HEK293 (cell line): ENCODE measurements around the gene LSMEM2.

ENCODE experiments used
- KLF1 ChIP-seq: fragments of 450-650 bp; formaldehyde crosslinking; IDR thresholded peaks from 2 replicates; pipeline ENCODE4 v1.5.1; 2016; ENCODE audit warnings: missing biosample characterization, missing genetic modification characterization
- KLF9 ChIP-seq: fragments of 450-650 bp; formaldehyde crosslinking; IDR thresholded peaks from 2 replicates; pipeline ENCODE4 v1.5.1; 2016; ENCODE audit warnings: missing biosample characterization, missing genetic modification characterization, low read depth
- MYNN ChIP-seq: fragments of 450-650 bp; formaldehyde crosslinking; IDR thresholded peaks from 2 replicates; pipeline ENCODE4 v1.5.1; 2016; ENCODE audit warnings: missing biosample characterization, missing genetic modification characterization, borderline replicate concordance
- PATZ1 ChIP-seq: fragments of 450-650 bp; formaldehyde crosslinking; IDR thresholded peaks from 2 replicates; pipeline ENCODE4 v1.5.1; 2016; ENCODE audit warnings: missing biosample characterization, missing genetic modification characterization
- REST ChIP-seq: fragments of 450-650 bp; formaldehyde crosslinking; IDR thresholded peaks from 2 replicates; pipeline ENCODE4 v1.5.1; 2016; ENCODE audit warnings: missing biosample characterization, missing genetic modification characterization
- SALL2 ChIP-seq: fragments of 450-650 bp; formaldehyde crosslinking; IDR thresholded peaks from 2 replicates; pipeline ENCODE4 v1.5.0; 2017; ENCODE audit warnings: missing biosample characterization, mild to moderate bottlenecking, missing genetic modification characterization, borderline replicate concordance
- WT1 ChIP-seq: fragments of 450-650 bp; formaldehyde crosslinking; IDR thresholded peaks from 2 replicates; pipeline ENCODE4 v1.5.1; 2016; ENCODE audit warnings: missing biosample characterization, missing genetic modification characterization
- ZEB2 ChIP-seq: fragments of 450-650 bp; formaldehyde crosslinking; IDR thresholded peaks from 2 replicates; pipeline ENCODE4 v1.5.1; 2016; ENCODE audit warnings: missing biosample characterization, missing genetic modification characterization
- ZNF121 ChIP-seq: fragments of 450-650 bp; formaldehyde crosslinking; IDR thresholded peaks from 2 replicates; pipeline ENCODE4 v1.5.1; 2016; ENCODE audit warnings: missing biosample characterization, missing genetic modification characterization
- ZNF175 ChIP-seq: fragments of 450-650 bp; formaldehyde crosslinking; IDR thresholded peaks from 2 replicates; pipeline ENCODE4 v1.5.1; 2016; ENCODE audit warnings: missing biosample characterization, missing genetic modification characterization
- ZNF184 ChIP-seq: fragments of 450-650 bp; IDR thresholded peaks from 2 replicates; pipeline ENCODE4 v1.5.1; 2018; ENCODE audit warnings: missing biosample characterization, mild to moderate bottlenecking, missing genetic modification characterization
- ZNF19 ChIP-seq: fragments of 450-650 bp; formaldehyde crosslinking; IDR thresholded peaks from 2 replicates; pipeline ENCODE4; 2016; ENCODE audit warnings: missing biosample characterization, missing genetic modification characterization, low read depth
- ZNF350 ChIP-seq: fragments of 450-650 bp; formaldehyde crosslinking; IDR thresholded peaks from 2 replicates; pipeline ENCODE4 v1.5.0; 2017; ENCODE audit warnings: missing biosample characterization, mild to moderate bottlenecking, missing genetic modification characterization
- ZNF510 ChIP-seq: fragments of 450-650 bp; formaldehyde crosslinking; IDR thresholded peaks from 2 replicates; pipeline ENCODE4 v1.5.1; 2018; ENCODE audit warnings: mild to moderate bottlenecking, missing genetic modification characterization, missing biosample characterization; ENCODE audit not compliant: insufficient replicate concordance
- ZNF610 ChIP-seq: fragments of 450-650 bp; formaldehyde crosslinking; IDR thresholded peaks from 2 replicates; pipeline ENCODE4 v1.5.1; 2016; ENCODE audit warnings: missing biosample characterization, missing genetic modification characterization, borderline replicate concordance
- ZNF654 ChIP-seq: fragments of 450-650 bp; formaldehyde crosslinking; IDR thresholded peaks from 2 replicates; pipeline ENCODE4 v1.5.1; 2016; ENCODE audit warnings: low read depth, missing biosample characterization, missing genetic modification characterization
- ZNF747 ChIP-seq: fragments of 450-650 bp; formaldehyde crosslinking; IDR thresholded peaks from 2 replicates; pipeline ENCODE4 v1.5.1; 2016; ENCODE audit warnings: missing biosample characterization, missing genetic modification characterization
- ZNF830 ChIP-seq: fragments of 450-650 bp; IDR thresholded peaks from 2 replicates; pipeline ENCODE4 v1.5.0; 2018; ENCODE audit warnings: missing biosample characterization, missing genetic modification characterization, low read depth, mild to moderate bottlenecking, moderate library complexity
- ZNF837 ChIP-seq: fragments of 450-650 bp; formaldehyde crosslinking; IDR thresholded peaks from 2 replicates; pipeline ENCODE4 v1.5.1; 2016; ENCODE audit warnings: missing biosample characterization, missing genetic modification characterization
- ZNF843 ChIP-seq: fragments of 450-650 bp; formaldehyde crosslinking; IDR thresholded peaks from 2 replicates; pipeline ENCODE4 v1.5.1; 2016; ENCODE audit warnings: missing biosample characterization, missing genetic modification characterization
- ZSCAN16 ChIP-seq: fragments of 450-650 bp; formaldehyde crosslinking; IDR thresholded peaks from 2 replicates; pipeline ENCODE4 v1.5.1; 2016; ENCODE audit warnings: missing biosample characterization, missing genetic modification characterization
- TF ChIP-seq, protein P1 (sequence below): fragments of 450-650 bp; formaldehyde crosslinking; IDR thresholded peaks from 2 replicates; pipeline ENCODE4 v1.5.1; 2016; ENCODE audit warnings: missing biosample characterization, missing genetic modification characterization
- TF ChIP-seq, protein P2 (sequence below): fragments of 450-650 bp; formaldehyde crosslinking; IDR thresholded peaks from 2 replicates; pipeline ENCODE4 v1.5.1; 2016; ENCODE audit warnings: missing biosample characterization, missing genetic modification characterization
- TF ChIP-seq, protein P3 (sequence below): fragments of 450-650 bp; formaldehyde crosslinking; IDR thresholded peaks from 2 replicates; pipeline ENCODE4 v1.5.1; 2016; ENCODE audit warnings: missing biosample characterization, missing genetic modification characterization
- TF ChIP-seq, protein P4 (sequence below): fragments of 450-650 bp; formaldehyde crosslinking; IDR thresholded peaks from 2 replicates; pipeline ENCODE4 v1.5.1; 2017; ENCODE audit warnings: missing biosample characterization, missing genetic modification characterization
- TF ChIP-seq, protein P5 (sequence below): fragments of 450-650 bp; formaldehyde crosslinking; IDR thresholded peaks from 2 replicates; pipeline ENCODE4 v1.5.1; 2017; ENCODE audit warnings: missing biosample characterization, missing genetic modification characterization

The LSMEM2 gene

DNA sequence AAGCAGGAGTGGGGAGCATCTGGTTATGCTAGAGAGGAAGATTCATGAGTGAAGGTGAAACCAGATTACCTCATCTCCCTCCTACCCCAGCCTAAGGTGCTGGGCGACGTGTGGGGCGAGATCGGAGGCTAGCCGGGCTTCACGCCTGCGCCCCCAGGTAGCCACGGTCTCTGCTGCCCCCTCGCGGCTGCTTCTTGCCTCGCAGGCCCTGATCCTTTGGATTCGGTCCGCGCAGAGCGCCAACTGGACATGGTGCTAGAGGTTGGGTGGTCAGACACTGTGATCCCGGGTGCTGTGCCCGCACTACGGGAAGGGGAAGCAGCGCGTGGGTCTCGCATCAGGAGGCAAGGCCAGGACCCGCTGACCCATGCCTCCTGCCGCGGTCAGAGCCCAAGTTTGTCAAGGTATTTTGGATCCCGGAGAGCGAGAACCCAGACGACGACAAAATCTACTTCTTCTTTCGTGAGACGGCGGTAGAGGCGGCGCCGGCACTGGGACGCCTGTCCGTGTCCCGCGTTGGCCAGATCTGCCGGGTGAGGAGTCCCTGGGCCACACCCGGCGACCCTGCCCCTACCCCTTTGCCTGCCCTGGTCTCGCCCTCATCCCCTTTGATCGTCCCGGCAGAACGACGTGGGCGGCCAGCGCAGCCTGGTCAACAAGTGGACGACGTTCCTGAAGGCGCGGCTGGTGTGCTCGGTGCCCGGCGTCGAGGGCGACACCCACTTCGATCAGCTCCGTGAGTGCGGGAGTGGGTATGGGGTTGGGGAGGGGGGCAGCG lies 5.8 kb upstream of the LSMEM2 start (continued):
- no peak for TF ChIP-seq ZNF175 (tag by site-specific recombination)
- TF ChIP-seq ZNF350 (tag by site-specific recombination): no peak
- no peak for TF ChIP-seq WT1 (tag by site-specific recombination)
- TF ChIP-seq, protein P1, sequence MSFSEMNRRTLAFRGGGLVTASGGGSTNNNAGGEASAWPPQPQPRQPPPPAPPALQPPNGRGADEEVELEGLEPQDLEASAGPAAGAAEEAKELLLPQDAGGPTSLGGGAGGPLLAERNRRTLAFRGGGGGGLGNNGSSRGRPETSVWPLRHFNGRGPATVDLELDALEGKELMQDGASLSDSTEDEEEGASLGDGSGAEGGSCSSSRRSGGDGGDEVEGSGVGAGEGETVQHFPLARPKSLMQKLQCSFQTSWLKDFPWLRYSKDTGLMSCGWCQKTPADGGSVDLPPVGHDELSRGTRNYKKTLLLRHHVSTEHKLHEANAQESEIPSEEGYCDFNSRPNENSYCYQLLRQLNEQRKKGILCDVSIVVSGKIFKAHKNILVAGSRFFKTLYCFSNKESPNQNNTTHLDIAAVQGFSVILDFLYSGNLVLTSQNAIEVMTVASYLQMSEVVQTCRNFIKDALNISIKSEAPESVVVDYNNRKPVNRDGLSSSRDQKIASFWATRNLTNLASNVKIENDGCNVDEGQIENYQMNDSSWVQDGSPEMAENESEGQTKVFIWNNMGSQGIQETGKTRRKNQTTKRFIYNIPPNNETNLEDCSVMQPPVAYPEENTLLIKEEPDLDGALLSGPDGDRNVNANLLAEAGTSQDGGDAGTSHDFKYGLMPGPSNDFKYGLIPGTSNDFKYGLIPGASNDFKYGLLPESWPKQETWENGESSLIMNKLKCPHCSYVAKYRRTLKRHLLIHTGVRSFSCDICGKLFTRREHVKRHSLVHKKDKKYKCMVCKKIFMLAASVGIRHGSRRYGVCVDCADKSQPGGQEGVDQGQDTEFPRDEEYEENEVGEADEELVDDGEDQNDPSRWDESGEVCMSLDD (tag by site-specific recombination): 0 out of 2 replicates have a peak, but pooled peaks have one; percentile 37
- TF ChIP-seq ZNF510: no peak
- TF ChIP-seq ZSCAN16 (tag by site-specific recombination): no peak
- TF ChIP-seq, protein P2, sequence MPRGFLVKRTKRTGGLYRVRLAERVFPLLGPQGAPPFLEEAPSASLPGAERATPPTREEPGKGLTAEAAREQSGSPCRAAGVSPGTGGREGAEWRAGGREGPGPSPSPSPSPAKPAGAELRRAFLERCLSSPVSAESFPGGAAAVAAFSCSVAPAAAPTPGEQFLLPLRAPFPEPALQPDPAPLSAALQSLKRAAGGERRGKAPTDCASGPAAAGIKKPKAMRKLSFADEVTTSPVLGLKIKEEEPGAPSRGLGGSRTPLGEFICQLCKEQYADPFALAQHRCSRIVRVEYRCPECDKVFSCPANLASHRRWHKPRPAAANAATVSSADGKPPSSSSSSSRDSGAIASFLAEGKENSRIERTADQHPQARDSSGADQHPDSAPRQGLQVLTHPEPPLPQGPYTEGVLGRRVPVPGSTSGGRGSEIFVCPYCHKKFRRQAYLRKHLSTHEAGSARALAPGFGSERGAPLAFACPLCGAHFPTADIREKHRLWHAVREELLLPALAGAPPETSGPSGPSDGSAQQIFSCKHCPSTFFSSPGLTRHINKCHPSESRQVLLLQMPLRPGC (tag by site-specific recombination): no peak
- TF ChIP-seq, protein P3, sequence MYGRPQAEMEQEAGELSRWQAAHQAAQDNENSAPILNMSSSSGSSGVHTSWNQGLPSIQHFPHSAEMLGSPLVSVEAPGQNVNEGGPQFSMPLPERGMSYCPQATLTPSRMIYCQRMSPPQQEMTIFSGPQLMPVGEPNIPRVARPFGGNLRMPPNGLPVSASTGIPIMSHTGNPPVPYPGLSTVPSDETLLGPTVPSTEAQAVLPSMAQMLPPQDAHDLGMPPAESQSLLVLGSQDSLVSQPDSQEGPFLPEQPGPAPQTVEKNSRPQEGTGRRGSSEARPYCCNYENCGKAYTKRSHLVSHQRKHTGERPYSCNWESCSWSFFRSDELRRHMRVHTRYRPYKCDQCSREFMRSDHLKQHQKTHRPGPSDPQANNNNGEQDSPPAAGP: peak; percentile 61
- TF ChIP-seq ZNF837 (tag by site-specific recombination): no peak
- TF ChIP-seq, protein P4, sequence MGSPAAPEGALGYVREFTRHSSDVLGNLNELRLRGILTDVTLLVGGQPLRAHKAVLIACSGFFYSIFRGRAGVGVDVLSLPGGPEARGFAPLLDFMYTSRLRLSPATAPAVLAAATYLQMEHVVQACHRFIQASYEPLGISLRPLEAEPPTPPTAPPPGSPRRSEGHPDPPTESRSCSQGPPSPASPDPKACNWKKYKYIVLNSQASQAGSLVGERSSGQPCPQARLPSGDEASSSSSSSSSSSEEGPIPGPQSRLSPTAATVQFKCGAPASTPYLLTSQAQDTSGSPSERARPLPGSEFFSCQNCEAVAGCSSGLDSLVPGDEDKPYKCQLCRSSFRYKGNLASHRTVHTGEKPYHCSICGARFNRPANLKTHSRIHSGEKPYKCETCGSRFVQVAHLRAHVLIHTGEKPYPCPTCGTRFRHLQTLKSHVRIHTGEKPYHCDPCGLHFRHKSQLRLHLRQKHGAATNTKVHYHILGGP: no peak
- TF ChIP-seq ZNF830 (tag by site-specific recombination): no peak
- peak; percentile 82 for TF ChIP-seq ZNF654
- peak; percentile 10; the same call in 1 of the 2 replicates for TF ChIP-seq KLF1 (tag by site-specific recombination)
- TF ChIP-seq ZNF184: no peak
- TF ChIP-seq ZNF610 (tag by site-specific recombination): no peak
- TF ChIP-seq ZNF19 (tag by site-specific recombination): no peak
- TF ChIP-seq ZEB2 (tag by site-specific recombination): 0 out of 2 replicates have a peak, but pooled peaks have one; percentile 57
- peak; percentile 91 for TF ChIP-seq PATZ1 (tag by site-specific recombination)
- TF ChIP-seq REST: no peak
- no peak for TF ChIP-seq KLF9 (tag by site-specific recombination)
- no peak for TF ChIP-seq MYNN (tag by site-specific recombination)
- TF ChIP-seq SALL2 (tag by site-specific recombination): no peak
- no peak for TF ChIP-seq ZNF747 (tag by site-specific recombination)
- no peak for TF ChIP-seq ZNF121
- no peak for TF ChIP-seq ZNF843 (tag by site-specific recombination)
- TF ChIP-seq, protein P5, sequence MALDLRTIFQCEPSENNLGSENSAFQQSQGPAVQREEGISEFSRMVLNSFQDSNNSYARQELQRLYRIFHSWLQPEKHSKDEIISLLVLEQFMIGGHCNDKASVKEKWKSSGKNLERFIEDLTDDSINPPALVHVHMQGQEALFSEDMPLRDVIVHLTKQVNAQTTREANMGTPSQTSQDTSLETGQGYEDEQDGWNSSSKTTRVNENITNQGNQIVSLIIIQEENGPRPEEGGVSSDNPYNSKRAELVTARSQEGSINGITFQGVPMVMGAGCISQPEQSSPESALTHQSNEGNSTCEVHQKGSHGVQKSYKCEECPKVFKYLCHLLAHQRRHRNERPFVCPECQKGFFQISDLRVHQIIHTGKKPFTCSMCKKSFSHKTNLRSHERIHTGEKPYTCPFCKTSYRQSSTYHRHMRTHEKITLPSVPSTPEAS: no peak
